Osteocyte (in vitro differentiated cells): Measurements from ENCODE around the gene REXO4. TPM values are rescaled to one million over a fixed set of nuclear protein-coding genes. Genes with fewer than 3 reads are reported as not detected.

Experiments used
- DNase-seq: peaks from one replicate; pipeline ENCODE4 v3.0.0; 2021; ENCODE audit warnings: mixed read lengths; ENCODE audit not compliant: unreplicated experiment; ENCODE audit errors: extremely low spot score
- H3K27ac Mint-ChIP-seq: one replicate; pipeline ENCODE4 v1.8.0; 2021; ENCODE audit warnings: mild to moderate bottlenecking, mixed read lengths; ENCODE audit not compliant: unreplicated experiment
- H3K27me3 Mint-ChIP-seq: one replicate; pipeline ENCODE4 v1.8.0; 2021; ENCODE audit warnings: mixed read lengths; ENCODE audit not compliant: unreplicated experiment
- H3K36me3 Mint-ChIP-seq: one replicate; pipeline ENCODE4 v1.8.0; 2021; ENCODE audit warnings: mixed read lengths; ENCODE audit not compliant: unreplicated experiment
- H3K4me1 Mint-ChIP-seq: one replicate; pipeline ENCODE4 v1.8.0; 2021; ENCODE audit warnings: mixed read lengths; ENCODE audit not compliant: unreplicated experiment
- H3K4me3 Mint-ChIP-seq: one replicate; pipeline ENCODE4 v1.8.0; 2021; ENCODE audit warnings: mild to moderate bottlenecking, moderate library complexity, mixed read lengths; ENCODE audit not compliant: unreplicated experiment
- H3K9me3 Mint-ChIP-seq: one replicate; pipeline ENCODE4 v1.8.0; 2021; ENCODE audit warnings: mixed read lengths; ENCODE audit not compliant: unreplicated experiment
- CTCF ChIP-seq: fragments of 200-600 bp; sonication (generic); IDR thresholded peaks from 2 replicates; pipeline ENCODE4 v1.5.0; 2021; ENCODE audit warnings: antibody characterized with exemption, mild to moderate bottlenecking, moderate library complexity
- total RNA-seq: library from RNA; stranded (reverse); gene quantifications from 2 replicates; pipeline ENCODE4 v1.2.1, GENCODE V29; 2021

REXO4 gene
- total RNA-seq, 1 donor from 2014 or later = 22.2 TPM

- Mint-ChIP-seq H3K27ac (no peak overlapping the region), H3K4me3 (no peak overlapping the region), H3K4me1 (peaks cover 2% of the 10 kb centered on the region), H3K9me3 (no peaks in the 10 kb centered on the region), H3K27me3 (peaks cover under 1% of the 10 kb centered on the region), H3K36me3 (peaks cover 21% of the 10 kb centered on the region)
- DNase-seq = no peak
- no peak for TF ChIP-seq CTCF
Measured at GRCh38 chr9:133402689-133403088, 15.1 kb downstream of the REXO4 start.

- Mint-ChIP-seq H3K27ac (no peak overlapping the region), H3K4me3 (no peak overlapping the region), H3K9me3 (no peaks in the 10 kb centered on the region), H3K36me3 (peaks cover 17% of the 10 kb centered on the region), H3K4me1 (peaks cover 2% of the 10 kb centered on the region), H3K27me3 (peaks cover 6% of the 10 kb centered on the region)
- no peak for DNase-seq
- TF ChIP-seq CTCF = no peak
Measured at GRCh38 chr9:133401588-133401987, 16.2 kb downstream of the REXO4 start.

- Mint-ChIP-seq H3K36me3 (peaks cover 4% of the 10 kb centered on the region), H3K27ac (no peak overlapping the region), H3K4me1 (peaks cover 2% of the 10 kb centered on the region), H3K4me3 (no peak overlapping the region), H3K27me3 (peaks cover 12% of the 10 kb centered on the region), H3K9me3 (no peaks in the 10 kb centered on the region)
- DNase-seq = no peak
- no peak for TF ChIP-seq CTCF
Measured at GRCh38 chr9:133400292-133400691, 17.5 kb downstream of the REXO4 start.

GRCh38 chr9:133397895-133398294, 19.9 kb downstream of the REXO4 start:
- peaks cover 18% of the 10 kb centered on the region for H3K27me3 Mint-ChIP-seq
- no peaks in the 10 kb centered on the region for H3K4me1 Mint-ChIP-seq
- no peak overlapping the region for H3K27ac Mint-ChIP-seq
- H3K36me3 Mint-ChIP-seq = no peaks in the 10 kb centered on the region
- no peak for TF ChIP-seq CTCF
- no peaks in the 10 kb centered on the region for H3K9me3 Mint-ChIP-seq
- no peak for DNase-seq
- H3K4me3 Mint-ChIP-seq = no peak overlapping the region

GRCh38 chr9:133397370-133397769, 20.4 kb downstream of the REXO4 start:
- no peak for DNase-seq
- H3K9me3 Mint-ChIP-seq = no peaks in the 10 kb centered on the region
- no peak overlapping the region for H3K27ac Mint-ChIP-seq
- H3K4me3 Mint-ChIP-seq = no peak overlapping the region
- no peaks in the 10 kb centered on the region for H3K4me1 Mint-ChIP-seq
- H3K27me3 Mint-ChIP-seq = peaks cover 18% of the 10 kb centered on the region
- no peaks in the 10 kb centered on the region for H3K36me3 Mint-ChIP-seq
- TF ChIP-seq CTCF = no peak
